ENCODE results near the gene SLC10A7. TPM values are rescaled to one million over a fixed set of nuclear protein-coding genes. Genes with fewer than 3 reads are reported as not detected.

Gene SLC10A7
- polyA plus RNA-seq, 1 donor (not counting 4 experiments of a cell fraction or from before 2014, with no cell fraction given): 12.7 TPM

- DNase-seq (ENCODE audit: low read depth, low spot score): no peak
- Histone ChIP-seq H3K79me2 (ENCODE audit: control insufficient read depth, insufficient read depth, low read length) (no peaks in the 10 kb centered on the region), H2AFZ (ENCODE audit: control insufficient read depth, low read length) (no peak overlapping the region), H3K9ac (ENCODE audit: control insufficient read depth, extremely low read depth, insufficient read depth, low read length) (no peak overlapping the region), H3K27ac (ENCODE audit: control insufficient read depth, insufficient read depth, low read length) (no peak overlapping the region), H3K9me1 (ENCODE audit: control insufficient read depth, extremely low read depth, insufficient read depth, low read length) (no peaks in the 10 kb centered on the region), H3K4me2 (ENCODE audit: control insufficient read depth, extremely low read depth, insufficient read depth, low read depth, low read length) (no peak overlapping the region), H3K4me3 (ENCODE audit: control insufficient read depth in 2 of 3, extremely low read depth in 1 of 3, insufficient read depth in 2 of 3, low read depth in 1 of 3, low read length in 3 of 3) (no peak overlapping the region), H3K27me3 (ENCODE audit: control insufficient read depth, extremely low read depth, insufficient read depth, low read length) (no peaks in the 10 kb centered on the region), H4K20me1 (ENCODE audit: control insufficient read depth, extremely low read depth, insufficient read depth, low read length) (no peaks in the 10 kb centered on the region), H3K9me3 (ENCODE audit: control insufficient read depth, low read depth, low read length) (no peaks in the 10 kb centered on the region), H3K36me3 (ENCODE audit: control insufficient read depth in 2 of 2, extremely low read depth in 1 of 2, insufficient read depth in 2 of 2, low read length in 2 of 2) (peaks cover 3 to 5% of the 10 kb centered on the region in 2 experiments), H3K4me1 (ENCODE audit: control insufficient read depth, extremely low read depth, insufficient read depth, low read length) (no peaks in the 10 kb centered on the region)
- TF ChIP-seq CTCF (optimal IDR thresholded peaks at IDR 0.05 in 1 of 3, IDR thresholded peaks at IDR 0.05 in 1 of 3, conservative IDR thresholded peaks at IDR 0.05 in 1 of 3; ENCODE audit: extremely low read depth in 1 of 3, insufficient read depth in 2 of 3, low read length in 3 of 3): no peak
- no peak for TF ChIP-seq EZH2 (IDR thresholded peaks at IDR 0.05; ENCODE audit: low read length)
- FAIRE-seq: no peak
- dilution Hi-C loops (cut with MboI; ENCODE audit: extremely low pct_ligation_motif_present, low sequenced_read_pairs): no loop called here
These were observed 229.2 kb downstream of the SLC10A7 start for GRCh38 chr4:146292508-146292907.

- DNase-seq (ENCODE audit: low read depth, low spot score) (no peak), FAIRE-seq (no peak)
- Histone ChIP-seq H3K4me2 (ENCODE audit: control insufficient read depth, extremely low read depth, insufficient read depth, low read depth, low read length) (no peak overlapping the region), H3K27ac (ENCODE audit: control insufficient read depth, insufficient read depth, low read length) (no peak overlapping the region), H3K27me3 (ENCODE audit: control insufficient read depth, extremely low read depth, insufficient read depth, low read length) (no peaks in the 10 kb centered on the region), H2AFZ (ENCODE audit: control insufficient read depth, low read length) (no peak overlapping the region), H3K4me1 (ENCODE audit: control insufficient read depth, extremely low read depth, insufficient read depth, low read length) (no peaks in the 10 kb centered on the region), H3K79me2 (ENCODE audit: control insufficient read depth, insufficient read depth, low read length) (no peaks in the 10 kb centered on the region), H3K9me1 (ENCODE audit: control insufficient read depth, extremely low read depth, insufficient read depth, low read length) (no peaks in the 10 kb centered on the region), H3K9me3 (ENCODE audit: control insufficient read depth, low read depth, low read length) (no peaks in the 10 kb centered on the region), H4K20me1 (ENCODE audit: control insufficient read depth, extremely low read depth, insufficient read depth, low read length) (no peaks in the 10 kb centered on the region), H3K9ac (ENCODE audit: control insufficient read depth, extremely low read depth, insufficient read depth, low read length) (no peak overlapping the region), H3K36me3 (ENCODE audit: control insufficient read depth in 2 of 2, extremely low read depth in 1 of 2, insufficient read depth in 2 of 2, low read length in 2 of 2) (peaks cover 3 to 5% of the 10 kb centered on the region in 2 experiments), H3K4me3 (ENCODE audit: control insufficient read depth in 2 of 3, extremely low read depth in 1 of 3, insufficient read depth in 2 of 3, low read depth in 1 of 3, low read length in 3 of 3) (no peak overlapping the region)
- dilution Hi-C loops (cut with MboI; ENCODE audit: extremely low pct_ligation_motif_present, low sequenced_read_pairs): no loop called here
- no peak for TF ChIP-seq EZH2 (IDR thresholded peaks at IDR 0.05; ENCODE audit: low read length)
- no peak for TF ChIP-seq CTCF (optimal IDR thresholded peaks at IDR 0.05 in 1 of 3, IDR thresholded peaks at IDR 0.05 in 1 of 3, conservative IDR thresholded peaks at IDR 0.05 in 1 of 3; ENCODE audit: extremely low read depth in 1 of 3, insufficient read depth in 2 of 3, low read length in 3 of 3)
These were observed 230.4 kb downstream of the SLC10A7 start for GRCh38 chr4:146291313-146291712.

All from keratinocyte (primary cell).